Esophagus (tissue), 2 donors: Measurements from ENCODE around the gene BLNK. TPM values are rescaled to one million over a fixed set of nuclear protein-coding genes. Genes with fewer than 3 reads are reported as not detected.

ENCODE experiments used
- H3K27ac ChIP-seq, 2 donors: one replicate each; pipeline ENCODE4 v1.5.1; 2013; ENCODE audit warnings: low read depth in 2 of 2, mild to moderate bottlenecking in 2 of 2, inconsistent platforms in 1 of 2, low read length in 1 of 2, moderate library complexity in 1 of 2
- H3K27me3 ChIP-seq, 2 donors: one replicate each; pipeline ENCODE4 v1.6.1; 2013; ENCODE audit warnings: low read length in 2 of 2, control low read depth in 1 of 2, mild to moderate bottlenecking in 1 of 2; ENCODE audit not compliant: insufficient read depth in 2 of 2, control insufficient read depth in 1 of 2
- H3K36me3 ChIP-seq, 2 donors: one replicate each; pipeline ENCODE4 v1.6.1; 2013; ENCODE audit warnings: low read length in 1 of 2; ENCODE audit not compliant: control insufficient read depth in 2 of 2, insufficient read depth in 2 of 2
- H3K4me1 ChIP-seq, 2 donors: one replicate each; pipeline ENCODE4 v1.6.1; 2013; ENCODE audit warnings: low read length in 1 of 2; ENCODE audit not compliant: control insufficient read depth in 2 of 2, insufficient read depth in 2 of 2
- H3K4me3 ChIP-seq, 2 donors: one replicate each; pipeline ENCODE4 v1.5.1; 2013; ENCODE audit warnings: low read length in 2 of 2, mild to moderate bottlenecking in 2 of 2, low read depth in 1 of 2, moderate library complexity in 1 of 2
- H3K9me3 ChIP-seq, 2 donors: one replicate each; pipeline ENCODE4 v1.6.1; 2013; ENCODE audit warnings: mild to moderate bottlenecking in 2 of 2, low read depth in 1 of 2, low read length in 1 of 2, moderate library complexity in 1 of 2; ENCODE audit not compliant: control insufficient read depth in 2 of 2, insufficient read depth in 1 of 2
- WGBS, 2 donors: extraction: QIAGEN DNeasy Blood & Tissue Kit; methylation state at CpG; one replicate each; pipeline ENCODE4 v1.1.7; 2013; 5-methylcytosine and 5-hydroxymethylcytosine counted together
- polyA plus RNA-seq, 2 donors: library from polyadenylated mRNA; stranded (reverse); fragments of 200-250 nt; gene quantifications; one replicate each; pipeline ENCODE4 v1.2.3, GENCODE V29; 2013
- donor health status: healthy with polysubstance abuse.
- donor health status: Bipolar disorder and iron deficiency.

BLNK gene
- polyA plus RNA-seq, 2 donors, result 46.8 to 51.1 TPM

GRCh38 chr10:96152437-96152836, 118.9 kb downstream of the BLNK start:
- Histone ChIP-seq H3K27me3 (no peaks in the 10 kb centered on the region), H3K4me3 (no peak overlapping the region), H3K4me1 (no peaks in the 10 kb centered on the region), H3K36me3 (peaks cover 2 to 12% of the 10 kb centered on the region in 2 donors), H3K27ac (no peak overlapping the region), H3K9me3 (no peaks in the 10 kb centered on the region)
- WGBS, 2 donors, result 90 to 93% methylated on average over 4 of the region's 4 CpGs

Other genes with a start within 250 kb of the BLNK start
- 1 to 10 TPM; 1.4 to 1.9 TPM for gene CCNJ, start 228.0 kb downstream of the BLNK start, polyA plus RNA-seq
- gene ZNF518A, start 141.3 kb downstream of the BLNK start, polyA plus RNA-seq, result 1 to 10 TPM; 3.4 to 5.5 TPM
- not detected for gene DNTT, start 32.9 kb upstream of the BLNK start, polyA plus RNA-seq
- not detected for gene OPALIN, start 87.4 kb upstream of the BLNK start, polyA plus RNA-seq
- under 1 TPM; 0.08 TPM for gene TLL2, start 242.4 kb upstream of the BLNK start, polyA plus RNA-seq